Right lobe of liver (tissue), 6 donors: ENCODE measurements around the gene AAGAB. TPM values are rescaled to one million over a fixed set of nuclear protein-coding genes. Genes with fewer than 3 reads are reported as not detected.

Experiments
- ATAC-seq, 4 donors: fragments of 200-7000 bp; cut with Tn5 transposase; one replicate each; pipeline ENCODE4 v1.9.1; 2020; ENCODE audit warnings: mild to moderate bottlenecking in 4 of 4, moderate library complexity in 4 of 4
- DNase-seq, 3 donors: peaks; one replicate each; pipeline ENCODE4 v3.0.0-alpha.2; 2020
- H3K27ac ChIP-seq, 3 donors: fragments of 200-600 bp; one replicate each; pipeline ENCODE4 v1.8.0; 2022
- H3K27me3 ChIP-seq, 2 donors: fragments of 200-600 bp; one replicate each; pipeline ENCODE4 v1.8.0; 2022
- H3K36me3 ChIP-seq, 4 donors: fragments of 200-600 bp; sonication (generic) in 1 of 4; one replicate each; pipeline versions ENCODE4 v1.5.1 to v1.8.0; 2017 to 2022; ENCODE audit warnings: control low read depth in 1 of 4
- H3K4me1 ChIP-seq, 4 donors: fragments of 200-600 bp; sonication (generic) in 1 of 4; one replicate each; pipeline versions ENCODE4 v1.5.1 to v1.8.0; 2017 to 2022; ENCODE audit warnings: control low read depth in 1 of 4
- H3K4me3 ChIP-seq, 3 donors: fragments of 200-600 bp; one replicate each; pipeline ENCODE4 v1.8.0; 2022
- H3K9me3 ChIP-seq, 4 donors: fragments of 200-600 bp; sonication (generic) in 1 of 4; one replicate each; pipeline versions ENCODE4 v1.5.1 to v1.8.0; 2017 to 2022; ENCODE audit warnings: control low read depth in 1 of 4
- CTCF ChIP-seq, 4 donors: fragments of 200-600 bp in 3 of 4; fragments of 450-650 bp in 1 of 4; IDR thresholded peaks; one replicate each; pipeline versions ENCODE4 v1.5.1 to v1.8.0; 2016 to 2022; ENCODE audit warnings: antibody characterized with exemption in 4 of 4, mild to moderate bottlenecking in 2 of 4
- POLR2A ChIP-seq: fragments of 450-650 bp; IDR thresholded peaks from one replicate; pipeline ENCODE4 v1.6.1; 2017; ENCODE audit warnings: antibody characterized with exemption, mild to moderate bottlenecking
- WGBS: methylation state at CpG from one replicate; pipeline ENCODE4 v1.1.6; 2018; ENCODE audit warnings: low coverage, low lambda C conversion rate; ENCODE audit not compliant: insufficient coverage; ENCODE audit errors: missing lambda C conversion rate; 5-methylcytosine and 5-hydroxymethylcytosine counted together
- intact Hi-C, 2 donors: fragments of 100-400 bp; cut with DNase I; formaldehyde crosslinking; loops; one replicate each; pipeline versions ENCODE4 v1.11.2 to v1.14.1; 2022
- total RNA-seq, 6 experiments: library from RNA; depleted of rRNA in 2 of 6; stranded (reverse); fragments of >200 nt in 2 of 6; fragmentation: NEBNext Ultra II Directional in 3 of 6; extraction: Animal tissue kit (Norgen Biotek cat#: 25700) in 3 of 6; gene quantifications; one replicate each; pipeline versions ENCODE4 v1.1.0 to v1.2.4, GENCODE V29; 2016 to 2023
- donor health status: DM: no; HTN: yes; CAD: no.
- donor health status: DM: no; HTN: no; CAD: no.
- donor health status: DM: no; HTN: no; CAD: no.
- donor health status: DM: no; HTN: yes; CAD: no.
- donor health status: DM: no; HTN: yes; CAD: no.

The AAGAB gene
- total RNA-seq, 6 experiments from 2014 or later, result 11.0 to 15.6 (median 13.6) TPM

GRCh38 chr15:67218428-67218827 is 36.0 kb downstream of the AAGAB start:
- ATAC-seq (no peak), DNase-seq (no peak)
- TF ChIP-seq CTCF (IDR thresholded peaks at IDR 0.05) (no peak), POLR2A (no peak)
- Histone ChIP-seq H3K4me3 (no peak overlapping the region), H3K36me3 (no peaks in the 10 kb centered on the region), H3K9me3 (no peaks in the 10 kb centered on the region), H3K27ac (no peak overlapping the region), H3K27me3 (no peaks in the 10 kb centered on the region), H3K4me1 (no peaks in the 10 kb centered on the region)
- intact Hi-C loops, result no loop called here

GRCh38 chr15:67216859-67217258 is 37.6 kb downstream of the AAGAB start:
- intact Hi-C loops, result no loop called here
- Histone ChIP-seq H3K9me3 (no peaks in the 10 kb centered on the region), H3K27me3 (no peaks in the 10 kb centered on the region), H3K4me3 (no peak overlapping the region), H3K36me3 (no peaks in the 10 kb centered on the region), H3K27ac (no peak overlapping the region), H3K4me1 (no peaks in the 10 kb centered on the region)
- ATAC-seq (no peak), DNase-seq (no peak)
- no peak for TF ChIP-seq CTCF (IDR thresholded peaks at IDR 0.05)
- TF ChIP-seq POLR2A, result no peak

GRCh38 chr15:67215102-67215501 is 39.4 kb downstream of the AAGAB start:
- ATAC-seq (no peak), DNase-seq (no peak)
- no peaks in the 10 kb centered on the region for H3K27me3 ChIP-seq
- no peaks in the 10 kb centered on the region for H3K9me3 ChIP-seq
- TF ChIP-seq POLR2A, result no peak
- TF ChIP-seq CTCF (IDR thresholded peaks at IDR 0.05), result no peak
- H3K4me3 ChIP-seq, result no peak overlapping the region
- no peaks in the 10 kb centered on the region for H3K36me3 ChIP-seq
- H3K27ac ChIP-seq, result no peak overlapping the region
- 93% methylated on average over 6 of the region's 6 CpGs for WGBS
- no peaks in the 10 kb centered on the region for H3K4me1 ChIP-seq
- intact Hi-C loops, result no loop called here

GRCh38 chr15:67212684-67213367 is 41.6 kb downstream of the AAGAB start:
- no peak for ATAC-seq
- TF ChIP-seq POLR2A (no peak), CTCF (IDR thresholded peaks at IDR 0.05) (no peak)
- intact Hi-C loops, result no loop called here
- H3K4me3 ChIP-seq, result no peak overlapping the region
- peaks cover 0 to 11% (median 0%) of the 10 kb centered on the region in 4 donors for H3K36me3 ChIP-seq
- no peak for DNase-seq
- no peaks in the 10 kb centered on the region for H3K4me1 ChIP-seq
- no peak overlapping the region for H3K27ac ChIP-seq
- WGBS, result 90% methylated on average over 4 of the region's 4 CpGs
- H3K9me3 ChIP-seq, result no peaks in the 10 kb centered on the region
- H3K27me3 ChIP-seq, result no peaks in the 10 kb centered on the region
